ENCODE results near the gene SPG7.

DNA sequence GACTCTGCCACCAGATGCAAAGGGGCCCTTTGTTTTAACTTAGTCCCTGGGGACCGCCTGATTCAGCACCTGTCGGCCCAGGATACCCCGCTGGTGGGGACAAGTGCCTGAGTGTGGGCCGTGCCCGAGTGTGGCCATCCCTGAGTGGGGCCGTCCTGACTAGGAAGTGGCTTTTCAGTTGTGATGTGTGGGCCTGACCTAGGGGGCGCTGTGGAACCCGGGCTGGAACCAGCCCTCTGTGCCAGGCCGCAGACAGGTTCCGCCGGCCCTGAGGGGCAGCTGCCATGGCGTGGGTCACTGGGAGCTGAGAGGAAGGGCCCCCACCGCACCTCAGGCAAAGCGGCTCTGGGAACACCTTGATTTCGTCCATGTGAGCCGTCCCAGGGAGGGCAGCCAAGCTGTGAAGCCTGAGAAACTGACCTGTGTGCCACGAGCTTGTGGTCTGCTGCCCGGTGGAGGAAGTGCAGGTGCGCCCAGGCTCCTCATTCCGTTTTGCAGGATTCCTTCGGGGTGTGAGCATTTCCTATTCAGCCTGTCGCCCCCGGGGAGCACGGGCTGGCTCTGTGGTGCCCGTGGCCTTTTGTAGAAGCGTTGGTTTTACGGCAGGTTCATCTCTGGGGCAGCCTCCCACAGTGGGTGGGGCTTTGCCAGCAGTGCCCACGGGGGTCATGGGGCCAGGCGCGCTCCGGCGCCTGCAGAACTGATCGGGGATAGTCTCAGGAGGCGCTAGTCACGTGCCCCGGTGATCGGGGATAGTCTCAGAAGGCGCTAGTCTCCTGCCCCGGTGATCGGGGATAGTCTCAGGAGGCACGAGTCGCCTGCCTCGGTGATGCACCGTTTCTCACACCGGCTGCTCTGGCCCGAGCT is 57.5 kb downstream of the SPG7 start:
- TF ChIP-seq POLR2AphosphoS5 (IDR thresholded peaks at IDR 0.05) (no peak), EZH2 (IDR thresholded peaks at IDR 0.05; ENCODE audit: borderline replicate concordance, insufficient read depth, low read length, poor library complexity, severe bottlenecking) (no peak), EP300 (conservative IDR thresholded peaks at IDR 0.05; ENCODE audit: poor library complexity, severe bottlenecking) (no peak), TAF1 (IDR thresholded peaks at IDR 0.05; ENCODE audit: low read depth) (no peak), RAD21 (conservative IDR thresholded peaks at IDR 0.05) (no peak), SMC3 (conservative IDR thresholded peaks at IDR 0.05; ENCODE audit: poor library complexity) (no peak)
- TF ChIP-seq, protein P1, sequence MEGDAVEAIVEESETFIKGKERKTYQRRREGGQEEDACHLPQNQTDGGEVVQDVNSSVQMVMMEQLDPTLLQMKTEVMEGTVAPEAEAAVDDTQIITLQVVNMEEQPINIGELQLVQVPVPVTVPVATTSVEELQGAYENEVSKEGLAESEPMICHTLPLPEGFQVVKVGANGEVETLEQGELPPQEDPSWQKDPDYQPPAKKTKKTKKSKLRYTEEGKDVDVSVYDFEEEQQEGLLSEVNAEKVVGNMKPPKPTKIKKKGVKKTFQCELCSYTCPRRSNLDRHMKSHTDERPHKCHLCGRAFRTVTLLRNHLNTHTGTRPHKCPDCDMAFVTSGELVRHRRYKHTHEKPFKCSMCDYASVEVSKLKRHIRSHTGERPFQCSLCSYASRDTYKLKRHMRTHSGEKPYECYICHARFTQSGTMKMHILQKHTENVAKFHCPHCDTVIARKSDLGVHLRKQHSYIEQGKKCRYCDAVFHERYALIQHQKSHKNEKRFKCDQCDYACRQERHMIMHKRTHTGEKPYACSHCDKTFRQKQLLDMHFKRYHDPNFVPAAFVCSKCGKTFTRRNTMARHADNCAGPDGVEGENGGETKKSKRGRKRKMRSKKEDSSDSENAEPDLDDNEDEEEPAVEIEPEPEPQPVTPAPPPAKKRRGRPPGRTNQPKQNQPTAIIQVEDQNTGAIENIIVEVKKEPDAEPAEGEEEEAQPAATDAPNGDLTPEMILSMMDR (IDR thresholded peaks at IDR 0.05; ENCODE audit: poor library complexity, severe bottlenecking) = peak; percentile 58
- TF ChIP-seq, protein P2, sequence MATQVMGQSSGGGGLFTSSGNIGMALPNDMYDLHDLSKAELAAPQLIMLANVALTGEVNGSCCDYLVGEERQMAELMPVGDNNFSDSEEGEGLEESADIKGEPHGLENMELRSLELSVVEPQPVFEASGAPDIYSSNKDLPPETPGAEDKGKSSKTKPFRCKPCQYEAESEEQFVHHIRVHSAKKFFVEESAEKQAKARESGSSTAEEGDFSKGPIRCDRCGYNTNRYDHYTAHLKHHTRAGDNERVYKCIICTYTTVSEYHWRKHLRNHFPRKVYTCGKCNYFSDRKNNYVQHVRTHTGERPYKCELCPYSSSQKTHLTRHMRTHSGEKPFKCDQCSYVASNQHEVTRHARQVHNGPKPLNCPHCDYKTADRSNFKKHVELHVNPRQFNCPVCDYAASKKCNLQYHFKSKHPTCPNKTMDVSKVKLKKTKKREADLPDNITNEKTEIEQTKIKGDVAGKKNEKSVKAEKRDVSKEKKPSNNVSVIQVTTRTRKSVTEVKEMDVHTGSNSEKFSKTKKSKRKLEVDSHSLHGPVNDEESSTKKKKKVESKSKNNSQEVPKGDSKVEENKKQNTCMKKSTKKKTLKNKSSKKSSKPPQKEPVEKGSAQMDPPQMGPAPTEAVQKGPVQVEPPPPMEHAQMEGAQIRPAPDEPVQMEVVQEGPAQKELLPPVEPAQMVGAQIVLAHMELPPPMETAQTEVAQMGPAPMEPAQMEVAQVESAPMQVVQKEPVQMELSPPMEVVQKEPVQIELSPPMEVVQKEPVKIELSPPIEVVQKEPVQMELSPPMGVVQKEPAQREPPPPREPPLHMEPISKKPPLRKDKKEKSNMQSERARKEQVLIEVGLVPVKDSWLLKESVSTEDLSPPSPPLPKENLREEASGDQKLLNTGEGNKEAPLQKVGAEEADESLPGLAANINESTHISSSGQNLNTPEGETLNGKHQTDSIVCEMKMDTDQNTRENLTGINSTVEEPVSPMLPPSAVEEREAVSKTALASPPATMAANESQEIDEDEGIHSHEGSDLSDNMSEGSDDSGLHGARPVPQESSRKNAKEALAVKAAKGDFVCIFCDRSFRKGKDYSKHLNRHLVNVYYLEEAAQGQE (IDR thresholded peaks at IDR 0.05; ENCODE audit: borderline replicate concordance) = no peak

All from neural cell (in vitro differentiated cells).